Measurements from ENCODE around the gene SNRK. TPM values are rescaled to one million over a fixed set of nuclear protein-coding genes. Genes with fewer than 3 reads are reported as not detected.

Gene SNRK
- total and polyA plus RNA-seq, 9 of the 15 experiments (the other 6 are each of a cell fraction or from before 2014, with no cell fraction given), result 1.7 to 12.3 (median 7.3) TPM

DNA sequence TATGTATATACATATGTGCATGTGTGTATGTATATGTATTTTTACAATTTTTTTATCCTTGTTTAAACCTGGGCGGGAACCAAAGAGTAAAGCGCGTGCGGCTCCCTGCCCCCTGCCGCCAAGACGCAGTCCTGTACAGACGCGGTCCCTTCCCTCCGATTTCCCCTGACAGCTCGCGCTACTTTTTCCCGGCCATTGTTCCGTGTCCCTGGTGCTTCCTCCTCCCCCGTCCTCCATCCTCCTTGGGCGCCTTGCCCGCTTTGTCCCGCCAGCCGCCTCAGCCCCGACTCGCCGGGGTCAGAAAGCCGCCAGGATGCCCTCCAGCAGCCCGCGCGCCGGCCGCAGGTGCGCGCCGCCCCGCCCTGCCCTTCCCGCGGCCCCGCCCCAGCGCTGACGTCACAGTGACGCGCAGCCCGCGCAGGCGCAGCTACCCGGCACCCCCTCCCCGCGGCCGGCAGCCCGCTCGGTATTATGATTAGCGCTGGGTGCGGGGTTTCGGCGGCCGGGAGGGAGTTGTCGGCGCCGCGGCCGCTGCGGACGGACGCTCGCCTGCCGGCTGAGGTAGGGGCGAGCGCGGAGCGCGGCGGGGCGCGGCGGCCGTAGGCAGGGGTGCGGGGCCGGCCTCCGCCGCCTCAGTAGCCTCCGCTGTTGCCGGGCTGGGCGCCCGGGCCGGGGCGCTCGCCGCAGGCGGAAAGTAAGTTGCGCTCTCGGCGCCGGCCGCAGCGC is at the start of gene SNRK (continued):
- TF ChIP-seq EP400 (IDR thresholded peaks at IDR 0.05) (peak; percentile 50; the same call in 1 of the 2 replicates), SAFB (IDR thresholded peaks at IDR 0.05; ENCODE audit: borderline replicate concordance, low read depth, low read length) (no peak), NFXL1 (CRISPR knock-in tag; IDR thresholded peaks at IDR 0.05) (no peak), XRCC4 (IDR thresholded peaks at IDR 0.05; ENCODE audit: extremely low read depth, insufficient read depth, insufficient read length) (no peak), HNRNPLL (IDR thresholded peaks at IDR 0.05; ENCODE audit: low read depth, low read length, poor library complexity, severe bottlenecking) (peak; percentile 91), ZNF644 (tag; IDR thresholded peaks at IDR 0.05; ENCODE audit: low read depth) (no peak), RHOXF2B (CRISPR knock-in tag; conservative IDR thresholded peaks at IDR 0.05) (no peak), NR3C1 (CRISPR knock-in tag; IDR thresholded peaks at IDR 0.05) (no peak), NFYB (IDR thresholded peaks at IDR 0.05; ENCODE audit: extremely low read depth, insufficient read length) (no peak), HDGF (IDR thresholded peaks at IDR 0.05) (no peak), CHD1 (IDR thresholded peaks at IDR 0.05; ENCODE audit: low read length) (peak; percentile 45), ZNF76 (CRISPR knock-in tag; IDR thresholded peaks at IDR 0.05; ENCODE audit: borderline replicate concordance) (no peak), EZH2 (IDR thresholded peaks at IDR 0.05; ENCODE audit: borderline replicate concordance, low read depth, low read length) (no peak), ERF (CRISPR knock-in tag; IDR thresholded peaks at IDR 0.05) (0 out of 2 replicates have a peak, but pooled peaks have one; percentile 37), ATF7 (IDR thresholded peaks at IDR 0.05) (peak; percentile 93), PTBP1 (IDR thresholded peaks at IDR 0.05; ENCODE audit: low read depth, low read length) (no peak)
- TF ChIP-seq, protein P1, sequence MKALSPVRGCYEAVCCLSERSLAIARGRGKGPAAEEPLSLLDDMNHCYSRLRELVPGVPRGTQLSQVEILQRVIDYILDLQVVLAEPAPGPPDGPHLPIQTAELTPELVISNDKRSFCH (CRISPR knock-in tag; IDR thresholded peaks at IDR 0.05), result no peak
- TF ChIP-seq, protein P1 (tag; IDR thresholded peaks at IDR 0.05), result peak; percentile 43; the same call in 1 of the 2 replicates
- TF ChIP-seq, protein P2, sequence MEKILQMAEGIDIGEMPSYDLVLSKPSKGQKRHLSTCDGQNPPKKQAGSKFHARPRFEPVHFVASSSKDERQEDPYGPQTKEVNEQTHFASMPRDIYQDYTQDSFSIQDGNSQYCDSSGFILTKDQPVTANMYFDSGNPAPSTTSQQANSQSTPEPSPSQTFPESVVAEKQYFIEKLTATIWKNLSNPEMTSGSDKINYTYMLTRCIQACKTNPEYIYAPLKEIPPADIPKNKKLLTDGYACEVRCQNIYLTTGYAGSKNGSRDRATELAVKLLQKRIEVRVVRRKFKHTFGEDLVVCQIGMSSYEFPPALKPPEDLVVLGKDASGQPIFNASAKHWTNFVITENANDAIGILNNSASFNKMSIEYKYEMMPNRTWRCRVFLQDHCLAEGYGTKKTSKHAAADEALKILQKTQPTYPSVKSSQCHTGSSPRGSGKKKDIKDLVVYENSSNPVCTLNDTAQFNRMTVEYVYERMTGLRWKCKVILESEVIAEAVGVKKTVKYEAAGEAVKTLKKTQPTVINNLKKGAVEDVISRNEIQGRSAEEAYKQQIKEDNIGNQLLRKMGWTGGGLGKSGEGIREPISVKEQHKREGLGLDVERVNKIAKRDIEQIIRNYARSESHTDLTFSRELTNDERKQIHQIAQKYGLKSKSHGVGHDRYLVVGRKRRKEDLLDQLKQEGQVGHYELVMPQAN (IDR thresholded peaks at IDR 0.05; ENCODE audit: borderline replicate concordance), result peak; percentile 41; the same call in 1 of the 2 replicates
- TF ChIP-seq, protein P3, sequence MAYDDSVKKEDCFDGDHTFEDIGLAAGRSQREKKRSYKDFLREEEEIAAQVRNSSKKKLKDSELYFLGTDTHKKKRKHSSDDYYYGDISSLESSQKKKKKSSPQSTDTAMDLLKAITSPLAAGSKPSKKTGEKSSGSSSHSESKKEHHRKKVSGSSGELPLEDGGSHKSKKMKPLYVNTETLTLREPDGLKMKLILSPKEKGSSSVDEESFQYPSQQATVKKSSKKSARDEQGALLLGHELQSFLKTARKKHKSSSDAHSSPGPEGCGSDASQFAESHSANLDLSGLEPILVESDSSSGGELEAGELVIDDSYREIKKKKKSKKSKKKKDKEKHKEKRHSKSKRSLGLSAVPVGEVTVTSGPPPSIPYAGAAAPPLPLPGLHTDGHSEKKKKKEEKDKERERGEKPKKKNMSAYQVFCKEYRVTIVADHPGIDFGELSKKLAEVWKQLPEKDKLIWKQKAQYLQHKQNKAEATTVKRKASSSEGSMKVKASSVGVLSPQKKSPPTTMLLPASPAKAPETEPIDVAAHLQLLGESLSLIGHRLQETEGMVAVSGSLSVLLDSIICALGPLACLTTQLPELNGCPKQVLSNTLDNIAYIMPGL (CRISPR knock-in tag; IDR thresholded peaks at IDR 0.05), result no peak
- TF ChIP-seq, protein P4, sequence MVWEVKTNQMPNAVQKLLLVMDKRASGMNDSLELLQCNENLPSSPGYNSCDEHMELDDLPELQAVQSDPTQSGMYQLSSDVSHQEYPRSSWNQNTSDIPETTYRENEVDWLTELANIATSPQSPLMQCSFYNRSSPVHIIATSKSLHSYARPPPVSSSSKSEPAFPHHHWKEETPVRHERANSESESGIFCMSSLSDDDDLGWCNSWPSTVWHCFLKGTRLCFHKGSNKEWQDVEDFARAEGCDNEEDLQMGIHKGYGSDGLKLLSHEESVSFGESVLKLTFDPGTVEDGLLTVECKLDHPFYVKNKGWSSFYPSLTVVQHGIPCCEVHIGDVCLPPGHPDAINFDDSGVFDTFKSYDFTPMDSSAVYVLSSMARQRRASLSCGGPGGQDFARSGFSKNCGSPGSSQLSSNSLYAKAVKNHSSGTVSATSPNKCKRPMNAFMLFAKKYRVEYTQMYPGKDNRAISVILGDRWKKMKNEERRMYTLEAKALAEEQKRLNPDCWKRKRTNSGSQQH (CRISPR knock-in tag; IDR thresholded peaks at IDR 0.05), result no peak
- TF ChIP-seq, protein P5, sequence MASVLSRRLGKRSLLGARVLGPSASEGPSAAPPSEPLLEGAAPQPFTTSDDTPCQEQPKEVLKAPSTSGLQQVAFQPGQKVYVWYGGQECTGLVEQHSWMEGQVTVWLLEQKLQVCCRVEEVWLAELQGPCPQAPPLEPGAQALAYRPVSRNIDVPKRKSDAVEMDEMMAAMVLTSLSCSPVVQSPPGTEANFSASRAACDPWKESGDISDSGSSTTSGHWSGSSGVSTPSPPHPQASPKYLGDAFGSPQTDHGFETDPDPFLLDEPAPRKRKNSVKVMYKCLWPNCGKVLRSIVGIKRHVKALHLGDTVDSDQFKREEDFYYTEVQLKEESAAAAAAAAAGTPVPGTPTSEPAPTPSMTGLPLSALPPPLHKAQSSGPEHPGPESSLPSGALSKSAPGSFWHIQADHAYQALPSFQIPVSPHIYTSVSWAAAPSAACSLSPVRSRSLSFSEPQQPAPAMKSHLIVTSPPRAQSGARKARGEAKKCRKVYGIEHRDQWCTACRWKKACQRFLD (CRISPR knock-in tag; IDR thresholded peaks at IDR 0.05), result no peak

Measured in K562 (cell line).